ENCODE data around the gene USP9X.

- TF ChIP-seq CTCF (IDR thresholded peaks at IDR 0.05; ENCODE audit: poor library complexity), result peak; percentile 73
- no peak for TF ChIP-seq EZH2 (IDR thresholded peaks at IDR 0.05; ENCODE audit: borderline replicate concordance)
- TF ChIP-seq EZH2phosphoT487 (IDR thresholded peaks at IDR 0.05; ENCODE audit: low read depth, severe bottlenecking, unreplicated experiment), result no peak
Measured at GRCh38 chrX:41180194-41180908, 95.1 kb downstream of the USP9X start.
